IMR-90 (cell line): ENCODE measurements around the gene TNPO1. TPM values are rescaled to one million over a fixed set of nuclear protein-coding genes. Genes with fewer than 3 reads are reported as not detected.

Experiments
- ATAC-seq: fragments of 200-7000 bp; cut with Tn5 transposase; 2 replicates; pipeline ENCODE4 v1.9.1; 2020; ENCODE audit warnings: low read depth, mild to moderate bottlenecking, moderate library complexity
- BruUV-seq: library from RNA; stranded (reverse); fragments of 400-500 nt; replicated peaks from 2 replicates; lab custom pipeline; 2021; lab: Mats Ljungman, UMichigan
- CTCF ChIA-PET: fragments of 300-600 bp; formaldehyde crosslinking; extraction: SDS; loops from one replicate; lab custom pipeline; 2021; ENCODE audit warnings: antibody characterized with exemption; lab: Yijun Ruan, JAX
- POLR2A ChIA-PET: fragments of 300-600 bp; sonication (Branson Sonifier 250); formaldehyde crosslinking; loops from one replicate; lab custom pipeline; 2022; ENCODE audit warnings: antibody characterized with exemption; ENCODE audit not compliant: unreplicated experiment; lab: Charles Lee
- DNase-seq: peaks from one replicate; pipeline ENCODE4 v3.0.0; 2013
- H2AFZ ChIP-seq: replicated peaks from 2 replicates; pipeline ENCODE3; 2013; ENCODE audit warnings: low read length, mild to moderate bottlenecking; ENCODE audit not compliant: poor library complexity
- H2AK5ac ChIP-seq: 2 replicates; pipeline ENCODE4 v1.6.1; 2013; ENCODE audit warnings: low read depth, low read length, inconsistent platforms
- H2AK9ac ChIP-seq: replicated peaks from 2 replicates; pipeline ENCODE3; 2013; ENCODE audit warnings: mild to moderate bottlenecking, low read depth, low read length, moderate library complexity; ENCODE audit not compliant: poor library complexity
- H2BK120ac ChIP-seq: 2 replicates; pipeline ENCODE4 v1.6.1; 2013; ENCODE audit warnings: low read depth, low read length, inconsistent platforms
- H2BK15ac ChIP-seq: 3 replicates; pipeline ENCODE4 v1.6.1; 2013; ENCODE audit warnings: low read depth, low read length, inconsistent platforms
- H2BK20ac ChIP-seq: 2 replicates; pipeline ENCODE4 v1.6.1; 2013; ENCODE audit warnings: low read depth, mild to moderate bottlenecking, inconsistent platforms, low read length, moderate library complexity
- H2BK5ac ChIP-seq: 2 replicates; pipeline ENCODE4 v1.6.1; 2013; ENCODE audit warnings: mild to moderate bottlenecking, low read depth, low read length, inconsistent platforms; ENCODE audit not compliant: poor library complexity, severe bottlenecking
- H3K14ac ChIP-seq: replicated peaks from 2 replicates; pipeline ENCODE4 v1.6.1; 2013; ENCODE audit warnings: low read depth, low read length, inconsistent platforms
- H3K18ac ChIP-seq: 2 replicates; pipeline ENCODE4 v1.6.1; 2013; ENCODE audit warnings: low read depth, low read length, control low read depth
- H3K23ac ChIP-seq: 2 replicates; pipeline ENCODE4 v1.6.1; 2013; ENCODE audit warnings: low read depth, low read length, inconsistent platforms
- H3K27ac ChIP-seq: 2 replicates; pipeline ENCODE4 v1.5.1; 2013; ENCODE audit warnings: mild to moderate bottlenecking, control low read depth, low read length; ENCODE audit not compliant: insufficient read depth
- H3K27me3 ChIP-seq: 2 replicates; pipeline ENCODE4 v1.6.1; 2013; ENCODE audit warnings: low read length; ENCODE audit not compliant: control insufficient read depth, insufficient read depth
- H3K36me3 ChIP-seq: 2 replicates; pipeline ENCODE4 v1.6.1; 2013; ENCODE audit warnings: low read length, mixed read lengths; ENCODE audit not compliant: control insufficient read depth, insufficient read depth
- H3K4ac ChIP-seq: 2 replicates; pipeline ENCODE4 v1.6.1; 2013; ENCODE audit warnings: low read depth, low read length, inconsistent platforms
- H3K4me1 ChIP-seq: 2 replicates; pipeline ENCODE4 v1.6.1; 2013; ENCODE audit warnings: low read length, mixed read lengths; ENCODE audit not compliant: control insufficient read depth, insufficient read depth
- H3K4me2 ChIP-seq: 2 replicates; pipeline ENCODE4 v1.6.1; 2013; ENCODE audit warnings: low read depth, mild to moderate bottlenecking, control low read depth, low read length, moderate library complexity
- H3K4me3 ChIP-seq: 2 replicates; pipeline ENCODE4 v1.5.1; 2013; ENCODE audit warnings: low read depth, mild to moderate bottlenecking, control low read depth, low read length, moderate library complexity; ENCODE audit not compliant: insufficient read depth
- H3K56ac ChIP-seq: 2 replicates; pipeline ENCODE4 v1.6.1; 2013; ENCODE audit warnings: low read length, inconsistent platforms; ENCODE audit not compliant: insufficient read depth; ENCODE audit errors: extremely low read depth
- H3K79me1 ChIP-seq, 2 experiments: 2 replicates each; pipeline ENCODE4 v1.6.1; 2013; ENCODE audit warnings: low read length in 2 of 2, inconsistent platforms in 1 of 2, low read depth in 1 of 2
- H3K9ac ChIP-seq: 2 replicates; pipeline ENCODE4 v1.6.1; 2013; ENCODE audit warnings: low read depth, low read length, control low read depth
- H3K9me1 ChIP-seq: 2 replicates; pipeline ENCODE4 v1.6.1; 2013; ENCODE audit warnings: low read length, inconsistent platforms; ENCODE audit not compliant: insufficient read depth
- H3K9me3 ChIP-seq: 2 replicates; pipeline ENCODE4 v1.6.1; 2013; ENCODE audit warnings: low read length; ENCODE audit not compliant: control insufficient read depth, insufficient read depth
- H4K20me1 ChIP-seq: 2 replicates; pipeline ENCODE4 v1.6.1; 2013; ENCODE audit warnings: low read length, inconsistent platforms; ENCODE audit not compliant: insufficient read depth
- H4K5ac ChIP-seq: 2 replicates; pipeline ENCODE4 v1.6.1; 2013; ENCODE audit warnings: mild to moderate bottlenecking, low read depth, low read length, control low read depth
- H4K8ac ChIP-seq, 2 experiments: 2 replicates each; pipeline ENCODE4 v1.6.1; 2013; ENCODE audit warnings: low read depth in 2 of 2, low read length in 2 of 2, control low read depth in 1 of 2, inconsistent platforms in 1 of 2
- H4K91ac ChIP-seq: 2 replicates; pipeline ENCODE4 v1.6.1; 2013; ENCODE audit warnings: low read depth, low read length, inconsistent platforms; ENCODE audit not compliant: insufficient read depth
- CTCF ChIP-seq: conservative IDR thresholded peaks from 2 replicates; pipeline ENCODE4 v1.5.1; 2012; ENCODE audit warnings: mild to moderate bottlenecking, low read depth, low read length, improper control_type of control experiment
- MAZ ChIP-seq: IDR thresholded peaks from 2 replicates; pipeline ENCODE4 v1.6.1; 2012; ENCODE audit warnings: low read depth, mild to moderate bottlenecking, low read length, improper control_type of control experiment, moderate library complexity, borderline replicate concordance
- RAD21 ChIP-seq: IDR thresholded peaks from 2 replicates; pipeline ENCODE4 v1.6.1; 2012; ENCODE audit warnings: low read length, improper control_type of control experiment
- SMC3 ChIP-seq: fragments of 150-350 bp; IDR thresholded peaks from 2 replicates; pipeline ENCODE4 v1.6.1; 2016; ENCODE audit warnings: low read depth, mild to moderate bottlenecking, antibody characterized with exemption, low read length, moderate library complexity
- USF2 ChIP-seq: fragments of 150-350 bp; IDR thresholded peaks from 2 replicates; pipeline ENCODE4 v1.6.1; 2017; ENCODE audit warnings: mild to moderate bottlenecking, antibody characterized with exemption, low read length, low read depth
- WGBS, 2 experiments: methylation state at CpG; one replicate each; pipeline versions ENCODE4 v1.1.5 to v1.1.7; 2013; ENCODE audit warnings: missing lambda C conversion rate in 2 of 2; ENCODE audit not compliant: insufficient read length in 1 of 2; ENCODE audit errors: extremely low coverage in 2 of 2; 5-methylcytosine and 5-hydroxymethylcytosine counted together
- dilution Hi-C: fragments of 300-500 bp; cut with HindIII; formaldehyde crosslinking; loops from one replicate; pipeline ENCODE4 v1.14.3; 2018; ENCODE audit warnings: low sequenced_read_pairs; ENCODE audit not compliant: unreplicated experiment
- in situ Hi-C: fragments of 300-500 bp; cut with MboI; formaldehyde crosslinking; loops from 3 replicates; pipeline ENCODE4 v1.14.3; 2019; ENCODE audit warnings: low sequenced_read_pairs, inconsistent platforms, mixed read lengths
- intact Hi-C: fragments of 100-400 bp; cut with micrococcal nuclease; formaldehyde crosslinking; loops from 2 replicates; pipeline ENCODE4 v1.10.0; 2022
- polyA plus RNA-seq, 3 experiments: library from polyadenylated mRNA; depleted of rRNA; stranded (reverse); fragments of >200 nt; gene quantifications; 2 replicates each; pipeline ENCODE4 v1.2.3, GENCODE V29; 2012; ENCODE audit warnings: low replicate concordance in 1 of 3
- total RNA-seq: library from RNA; depleted of rRNA; stranded (reverse); fragments of >200 nt; gene quantifications from 2 replicates; pipeline ENCODE4 v1.2.3, GENCODE V29; 2012

Gene TNPO1
- total and polyA plus RNA-seq, 2 of the 4 experiments (the other 2 are of a cell fraction): 45.5 to 400 TPM

- BruUV-seq: no TSS peak
- Histone ChIP-seq H2BK5ac (no peak overlapping the region), H2AFZ (no peak overlapping the region), H3K4me2 (no peak overlapping the region), H3K23ac (no peak overlapping the region), H2BK20ac (no peak overlapping the region), H2AK5ac (no peak overlapping the region), H4K20me1 (no peaks in the 10 kb centered on the region), H4K8ac (0 out of 4 replicates have a peak overlapping the region, but pooled peaks of 1 of the 2 experiments have one; percentile 4), H3K79me1 (no peaks in the 10 kb centered on the region), H2BK120ac (no peak overlapping the region), H2AK9ac (no peak overlapping the region), H2BK15ac (no peak overlapping the region), H3K4ac (no peak overlapping the region), H3K9ac (no peak overlapping the region), H3K27me3 (no peaks in the 10 kb centered on the region), H3K4me3 (no peak overlapping the region), H3K27ac (no peak overlapping the region), H3K56ac (no peak overlapping the region), H4K91ac (no peak overlapping the region), H3K4me1 (peaks cover 2% of the 10 kb centered on the region; the same call in 1 of the 2 replicates), H3K36me3 (no peaks in the 10 kb centered on the region), H3K14ac (no peak overlapping the region), H3K9me1 (no peaks in the 10 kb centered on the region), H4K5ac (no peak overlapping the region), H3K18ac (no peak overlapping the region), H3K9me3 (no peaks in the 10 kb centered on the region)
- in situ Hi-C loops (no loop called here), dilution Hi-C loops (no loop called here), intact Hi-C loops (loop anchor here (5.0 to 10.0 kb wide), 2 partner anchors 296 to 534 kb away; no protein-coding TSS in a partner anchor)
- DNase-seq (peak; percentile 55), ATAC-seq (peak; percentile 71)
- TF ChIP-seq USF2 (no peak), CTCF (peak; percentile 56), SMC3 (peak; percentile 33; the same call in 1 of the 2 replicates), RAD21 (peak; percentile 66), MAZ (no peak)
- ChIA-PET POLR2A (no interaction called here), CTCF (no interaction called here)
- WGBS, 2 experiments: no CpG with 5 or more reads among the region's 4 CpGs
Measured at GRCh38 chr5:72920690-72921502, 104.4 kb downstream of the TNPO1 start.
